Right lobe of liver (tissue), 6 donors: ENCODE results near the gene EMX2. TPM values are rescaled to one million over a fixed set of nuclear protein-coding genes. Genes with fewer than 3 reads are reported as not detected.

Experiments used
- ATAC-seq, 4 donors: fragments of 200-7000 bp; cut with Tn5 transposase; one replicate each; pipeline ENCODE4 v1.9.1; 2020; ENCODE audit warnings: mild to moderate bottlenecking in 4 of 4, moderate library complexity in 4 of 4
- DNase-seq, 3 donors: peaks; one replicate each; pipeline ENCODE4 v3.0.0-alpha.2; 2020
- H3K27ac ChIP-seq, 3 donors: fragments of 200-600 bp; one replicate each; pipeline ENCODE4 v1.8.0; 2022
- H3K27me3 ChIP-seq, 2 donors: fragments of 200-600 bp; one replicate each; pipeline ENCODE4 v1.8.0; 2022
- H3K36me3 ChIP-seq, 4 donors: fragments of 200-600 bp; sonication (generic) in 1 of 4; one replicate each; pipeline versions ENCODE4 v1.5.1 to v1.8.0; 2017 to 2022; ENCODE audit warnings: control low read depth in 1 of 4
- H3K4me1 ChIP-seq, 4 donors: fragments of 200-600 bp; sonication (generic) in 1 of 4; one replicate each; pipeline versions ENCODE4 v1.5.1 to v1.8.0; 2017 to 2022; ENCODE audit warnings: control low read depth in 1 of 4
- H3K4me3 ChIP-seq, 3 donors: fragments of 200-600 bp; one replicate each; pipeline ENCODE4 v1.8.0; 2022
- H3K9me3 ChIP-seq, 4 donors: fragments of 200-600 bp; sonication (generic) in 1 of 4; one replicate each; pipeline versions ENCODE4 v1.5.1 to v1.8.0; 2017 to 2022; ENCODE audit warnings: control low read depth in 1 of 4
- POLR2A ChIP-seq: fragments of 450-650 bp; IDR thresholded peaks from one replicate; pipeline ENCODE4 v1.6.1; 2017; ENCODE audit warnings: antibody characterized with exemption, mild to moderate bottlenecking
- WGBS: methylation state at CpG from one replicate; pipeline ENCODE4 v1.1.6; 2018; ENCODE audit warnings: low coverage, low lambda C conversion rate; ENCODE audit not compliant: insufficient coverage; ENCODE audit errors: missing lambda C conversion rate; 5-methylcytosine and 5-hydroxymethylcytosine counted together
- intact Hi-C, 2 donors: fragments of 100-400 bp; cut with DNase I; formaldehyde crosslinking; loops; one replicate each; pipeline versions ENCODE4 v1.11.2 to v1.14.1; 2022
- total RNA-seq, 6 experiments: library from RNA; depleted of rRNA in 2 of 6; stranded (reverse); fragments of >200 nt in 2 of 6; fragmentation: NEBNext Ultra II Directional in 3 of 6; extraction: Animal tissue kit (Norgen Biotek cat#: 25700) in 3 of 6; gene quantifications; one replicate each; pipeline versions ENCODE4 v1.1.0 to v1.2.4, GENCODE V29; 2016 to 2023
- TF ChIP-seq, protein P1 (sequence below), 4 donors: fragments of 200-600 bp in 3 of 4; fragments of 450-650 bp in 1 of 4; IDR thresholded peaks; one replicate each; pipeline versions ENCODE4 v1.5.1 to v1.8.0; 2016 to 2022; ENCODE audit warnings: antibody characterized with exemption in 4 of 4, mild to moderate bottlenecking in 2 of 4
- donor health status: DM: no; HTN: yes; CAD: no.
- donor health status: DM: no; HTN: no; CAD: no.
- donor health status: DM: no; HTN: no; CAD: no.
- donor health status: DM: no; HTN: yes; CAD: no.
- donor health status: DM: no; HTN: yes; CAD: no.

The EMX2 gene
- total RNA-seq, 6 experiments from 2014 or later: not detected

DNA sequence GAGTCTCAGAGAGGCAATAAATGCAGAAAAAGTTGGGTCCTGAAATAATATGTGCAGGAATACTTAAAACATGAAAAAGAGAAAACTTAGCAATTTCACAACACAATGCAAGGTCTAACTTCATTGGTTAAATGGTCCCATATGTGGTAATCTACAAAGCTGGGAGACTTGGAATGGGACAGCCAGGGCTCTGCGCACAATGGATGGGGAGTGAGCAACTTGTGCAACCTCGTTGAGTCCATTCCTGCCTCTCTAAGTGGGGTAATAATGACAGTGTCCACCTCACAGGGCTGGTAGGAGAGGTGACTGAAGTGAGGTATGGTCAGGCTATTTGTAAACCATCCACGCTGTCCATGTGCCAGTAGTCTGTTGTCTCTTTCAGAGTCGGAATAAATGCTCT lies 11.8 kb upstream of the EMX2 start:
- Histone ChIP-seq H3K27me3 (peaks cover 0 to 39% of the 10 kb centered on the region in 2 donors), H3K27ac (no peak overlapping the region), H3K4me1 (peaks cover 0 to 8% (median 0%) of the 10 kb centered on the region in 4 donors), H3K4me3 (no peak overlapping the region), H3K9me3 (no peaks in the 10 kb centered on the region), H3K36me3 (no peaks in the 10 kb centered on the region)
- 36% methylated on average over 4 of the region's 4 CpGs for WGBS
- DNase-seq (no peak), ATAC-seq (no peak)
- TF ChIP-seq, protein P1, sequence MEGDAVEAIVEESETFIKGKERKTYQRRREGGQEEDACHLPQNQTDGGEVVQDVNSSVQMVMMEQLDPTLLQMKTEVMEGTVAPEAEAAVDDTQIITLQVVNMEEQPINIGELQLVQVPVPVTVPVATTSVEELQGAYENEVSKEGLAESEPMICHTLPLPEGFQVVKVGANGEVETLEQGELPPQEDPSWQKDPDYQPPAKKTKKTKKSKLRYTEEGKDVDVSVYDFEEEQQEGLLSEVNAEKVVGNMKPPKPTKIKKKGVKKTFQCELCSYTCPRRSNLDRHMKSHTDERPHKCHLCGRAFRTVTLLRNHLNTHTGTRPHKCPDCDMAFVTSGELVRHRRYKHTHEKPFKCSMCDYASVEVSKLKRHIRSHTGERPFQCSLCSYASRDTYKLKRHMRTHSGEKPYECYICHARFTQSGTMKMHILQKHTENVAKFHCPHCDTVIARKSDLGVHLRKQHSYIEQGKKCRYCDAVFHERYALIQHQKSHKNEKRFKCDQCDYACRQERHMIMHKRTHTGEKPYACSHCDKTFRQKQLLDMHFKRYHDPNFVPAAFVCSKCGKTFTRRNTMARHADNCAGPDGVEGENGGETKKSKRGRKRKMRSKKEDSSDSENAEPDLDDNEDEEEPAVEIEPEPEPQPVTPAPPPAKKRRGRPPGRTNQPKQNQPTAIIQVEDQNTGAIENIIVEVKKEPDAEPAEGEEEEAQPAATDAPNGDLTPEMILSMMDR (IDR thresholded peaks at IDR 0.05): no peak
- TF ChIP-seq POLR2A: no peak
- intact Hi-C loops: no loop called here

DNA sequence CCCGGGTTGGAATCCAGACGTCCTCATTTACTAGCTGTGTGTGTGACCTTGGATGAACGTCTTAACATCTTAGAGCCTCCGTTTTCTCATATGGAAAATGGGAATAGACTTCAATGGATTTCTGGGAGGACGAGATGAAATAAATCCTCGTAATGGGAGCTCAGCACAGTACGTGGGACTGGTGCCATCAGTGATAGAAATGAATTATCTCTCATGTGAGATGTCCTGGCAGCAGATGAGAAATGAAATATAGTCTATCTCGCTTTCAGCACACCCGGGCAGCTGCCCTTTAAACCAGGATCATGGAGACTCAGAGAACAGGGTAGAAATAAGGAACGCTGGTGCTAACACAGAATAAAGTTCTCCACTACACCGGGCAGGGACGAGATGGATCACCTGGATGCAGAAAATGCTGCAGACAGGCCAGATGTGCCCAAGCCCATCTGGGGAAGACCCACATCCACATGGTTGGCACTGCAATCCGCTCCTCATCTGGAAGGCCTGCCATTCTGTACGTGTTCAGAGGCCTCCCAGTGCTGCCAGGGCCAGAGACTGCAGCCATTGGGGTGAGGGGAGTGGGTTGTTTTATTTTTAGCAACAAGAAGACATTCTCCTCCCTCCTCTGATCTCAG lies 11.1 kb upstream of the EMX2 start:
- peaks cover 0 to 41% of the 10 kb centered on the region in 2 donors for H3K27me3 ChIP-seq
- WGBS: 19% methylated on average over 12 of the region's 14 CpGs
- no peaks in the 10 kb centered on the region for H3K36me3 ChIP-seq
- intact Hi-C loops: no loop called here
- H3K4me1 ChIP-seq: peaks cover 0 to 8% (median 0%) of the 10 kb centered on the region in 4 donors
- DNase-seq: no peak
- ATAC-seq: no peak
- H3K9me3 ChIP-seq: no peaks in the 10 kb centered on the region
- no peak overlapping the region for H3K4me3 ChIP-seq
- no peak overlapping the region for H3K27ac ChIP-seq
- TF ChIP-seq, protein P1 (IDR thresholded peaks at IDR 0.05): no peak
- no peak for TF ChIP-seq POLR2A

DNA sequence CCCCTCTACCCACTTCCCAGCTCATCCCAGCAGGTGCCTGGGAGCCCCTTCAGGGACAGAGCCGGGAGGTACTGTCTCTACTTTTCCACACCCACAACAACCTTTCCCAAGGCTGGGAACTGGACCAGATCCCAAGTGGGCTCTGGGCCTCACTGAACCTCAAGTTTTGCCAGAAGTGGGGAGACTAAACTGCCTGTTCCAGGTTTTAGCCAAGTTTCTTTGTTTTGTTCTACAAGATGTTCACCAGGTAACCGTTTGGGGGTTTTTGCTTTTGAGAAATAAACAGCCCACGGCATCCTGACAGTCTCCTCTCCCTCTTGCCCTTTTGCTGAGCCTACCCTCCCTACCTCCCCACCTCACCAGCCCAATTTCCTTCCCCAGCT lies 10.6 kb upstream of the EMX2 start:
- H3K27me3 ChIP-seq: peaks cover 3 to 46% of the 10 kb centered on the region in 2 donors
- H3K36me3 ChIP-seq: no peaks in the 10 kb centered on the region
- intact Hi-C loops: no loop called here
- H3K4me3 ChIP-seq: no peak overlapping the region
- DNase-seq (no peak), ATAC-seq (no peak)
- no peak overlapping the region for H3K27ac ChIP-seq
- WGBS: 21% methylated on average over 3 of the region's 3 CpGs
- H3K9me3 ChIP-seq: no peaks in the 10 kb centered on the region
- no peak for TF ChIP-seq POLR2A
- TF ChIP-seq, protein P1 (IDR thresholded peaks at IDR 0.05): no peak
- H3K4me1 ChIP-seq: peaks cover 0 to 8% (median 0%) of the 10 kb centered on the region in 4 donors

DNA sequence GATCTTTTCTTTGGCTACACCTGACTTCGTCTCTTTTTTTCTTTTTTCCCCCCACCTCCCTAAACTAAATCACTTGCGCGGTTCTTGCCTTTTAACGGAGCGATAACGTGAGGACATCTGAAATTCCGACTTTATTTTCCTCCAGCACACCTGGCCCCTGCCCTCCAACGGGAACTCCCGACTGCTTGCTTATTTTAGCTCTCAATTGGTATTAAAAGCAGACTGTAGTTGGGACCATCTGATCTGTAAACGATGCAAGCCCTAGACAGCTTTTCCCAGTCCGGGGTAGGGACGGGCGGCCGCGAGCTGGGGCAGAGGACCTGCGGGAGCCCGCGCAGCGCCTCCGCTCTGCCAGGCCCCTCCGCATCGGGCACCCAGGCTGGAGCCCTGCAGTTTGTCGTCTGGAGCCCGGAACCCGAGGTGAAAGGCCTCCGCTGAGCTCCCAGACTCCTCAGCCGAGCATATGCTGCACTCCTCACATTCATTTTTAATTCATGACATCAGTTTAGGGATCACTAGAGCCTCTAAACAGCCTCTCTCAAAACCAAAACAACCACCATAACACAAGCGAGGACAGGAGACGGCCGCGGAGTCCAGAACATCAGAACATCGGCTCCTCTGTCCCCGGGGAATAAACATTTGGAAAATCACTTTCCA lies 10.0 kb upstream of the EMX2 start:
- no peak for ATAC-seq
- intact Hi-C loops: no loop called here
- Histone ChIP-seq H3K36me3 (no peaks in the 10 kb centered on the region), H3K27me3 (peaks cover 7 to 52% of the 10 kb centered on the region in 2 donors), H3K27ac (no peak overlapping the region), H3K4me3 (no peak overlapping the region), H3K4me1 (peaks cover 0 to 11% (median 0%) of the 10 kb centered on the region in 4 donors), H3K9me3 (no peaks in the 10 kb centered on the region)
- no peak for DNase-seq
- WGBS: 4% methylated on average over 16 of the region's 33 CpGs
- TF ChIP-seq POLR2A: no peak
- TF ChIP-seq, protein P1 (IDR thresholded peaks at IDR 0.05): no peak
